Esophagus (tissue), 2 donors: ENCODE measurements around the gene CDK6. TPM values are rescaled to one million over a fixed set of nuclear protein-coding genes. Genes with fewer than 3 reads are reported as not detected.

Source experiments
- H3K27ac ChIP-seq, 2 donors: one replicate each; pipeline ENCODE4 v1.5.1; 2013; ENCODE audit warnings: low read depth in 2 of 2, mild to moderate bottlenecking in 2 of 2, inconsistent platforms in 1 of 2, low read length in 1 of 2, moderate library complexity in 1 of 2
- H3K27me3 ChIP-seq, 2 donors: one replicate each; pipeline ENCODE4 v1.6.1; 2013; ENCODE audit warnings: low read length in 2 of 2, control low read depth in 1 of 2, mild to moderate bottlenecking in 1 of 2; ENCODE audit not compliant: insufficient read depth in 2 of 2, control insufficient read depth in 1 of 2
- H3K36me3 ChIP-seq, 2 donors: one replicate each; pipeline ENCODE4 v1.6.1; 2013; ENCODE audit warnings: low read length in 1 of 2; ENCODE audit not compliant: control insufficient read depth in 2 of 2, insufficient read depth in 2 of 2
- H3K4me1 ChIP-seq, 2 donors: one replicate each; pipeline ENCODE4 v1.6.1; 2013; ENCODE audit warnings: low read length in 1 of 2; ENCODE audit not compliant: control insufficient read depth in 2 of 2, insufficient read depth in 2 of 2
- H3K4me3 ChIP-seq, 2 donors: one replicate each; pipeline ENCODE4 v1.5.1; 2013; ENCODE audit warnings: low read length in 2 of 2, mild to moderate bottlenecking in 2 of 2, low read depth in 1 of 2, moderate library complexity in 1 of 2
- H3K9me3 ChIP-seq, 2 donors: one replicate each; pipeline ENCODE4 v1.6.1; 2013; ENCODE audit warnings: mild to moderate bottlenecking in 2 of 2, low read depth in 1 of 2, low read length in 1 of 2, moderate library complexity in 1 of 2; ENCODE audit not compliant: control insufficient read depth in 2 of 2, insufficient read depth in 1 of 2
- WGBS, 2 donors: extraction: QIAGEN DNeasy Blood & Tissue Kit; methylation state at CpG; one replicate each; pipeline ENCODE4 v1.1.7; 2013; 5-methylcytosine and 5-hydroxymethylcytosine counted together
- polyA plus RNA-seq, 2 donors: library from polyadenylated mRNA; stranded (reverse); fragments of 200-250 nt; gene quantifications; one replicate each; pipeline ENCODE4 v1.2.3, GENCODE V29; 2013
- donor health status: healthy with polysubstance abuse.
- donor health status: Bipolar disorder and iron deficiency.

The CDK6 gene
- polyA plus RNA-seq, 2 donors, result 1.4 to 2.2 TPM

- Histone ChIP-seq H3K36me3 (no peaks in the 10 kb centered on the region), H3K4me1 (peaks cover 0 to 2% of the 10 kb centered on the region in 2 donors), H3K4me3 (no peak overlapping the region), H3K9me3 (no peaks in the 10 kb centered on the region), H3K27me3 (no peaks in the 10 kb centered on the region), H3K27ac (no peak overlapping the region)
- 80 to 82% methylated on average over 5 of the region's 5 CpGs for WGBS, 2 donors
These were observed 205.1 kb downstream of the CDK6 start for GRCh38 chr7:92631067-92631849.

GRCh38 chr7:92629779-92630178 is 206.6 kb downstream of the CDK6 start:
- Histone ChIP-seq H3K27ac (no peak overlapping the region), H3K27me3 (no peaks in the 10 kb centered on the region), H3K36me3 (no peaks in the 10 kb centered on the region), H3K9me3 (no peaks in the 10 kb centered on the region), H3K4me3 (no peak overlapping the region), H3K4me1 (peaks cover 0 to 2% of the 10 kb centered on the region in 2 donors)
- 87 to 88% methylated on average over 2 of the region's 2 CpGs for WGBS, 2 donors

GRCh38 chr7:92627956-92628355 is 208.4 kb downstream of the CDK6 start:
- Histone ChIP-seq H3K4me1 (peaks cover 0 to 2% of the 10 kb centered on the region in 2 donors), H3K9me3 (no peaks in the 10 kb centered on the region), H3K36me3 (no peaks in the 10 kb centered on the region), H3K27me3 (no peaks in the 10 kb centered on the region), H3K4me3 (no peak overlapping the region), H3K27ac (no peak overlapping the region)
- 97 to 100% methylated on average over 4 of the region's 4 CpGs for WGBS, 2 donors

- no peak overlapping the region for H3K4me3 ChIP-seq
- H3K9me3 ChIP-seq, result no peaks in the 10 kb centered on the region
- no peaks in the 10 kb centered on the region for H3K27me3 ChIP-seq
- no peaks in the 10 kb centered on the region for H3K36me3 ChIP-seq
- H3K4me1 ChIP-seq, result no peaks in the 10 kb centered on the region
- H3K27ac ChIP-seq, result no peak overlapping the region
- WGBS, 2 donors, result 78 to 84% methylated on average over 4 of the region's 4 CpGs
These were observed 210.0 kb downstream of the CDK6 start for GRCh38 chr7:92626281-92626809.

GRCh38 chr7:92625617-92626016 is 210.8 kb downstream of the CDK6 start:
- Histone ChIP-seq H3K9me3 (no peaks in the 10 kb centered on the region), H3K27ac (no peak overlapping the region)

GRCh38 chr7:92624298-92624996 is 211.9 kb downstream of the CDK6 start:
- H3K9me3 ChIP-seq, result no peaks in the 10 kb centered on the region
- no peak overlapping the region for H3K27ac ChIP-seq
- H3K27me3 ChIP-seq, result no peaks in the 10 kb centered on the region
- WGBS, 2 donors, result 95 to 100% methylated on average over 2 of the region's 2 CpGs
- H3K4me3 ChIP-seq, result no peak overlapping the region
- H3K36me3 ChIP-seq, result no peaks in the 10 kb centered on the region
- peaks cover 0 to 2% of the 10 kb centered on the region in 2 donors for H3K4me1 ChIP-seq

More at GRCh38 chr7:92625617-92626016, 210.8 kb downstream of the CDK6 start:
- no peaks in the 10 kb centered on the region for H3K27me3 ChIP-seq
- no peaks in the 10 kb centered on the region for H3K36me3 ChIP-seq
- no peak overlapping the region for H3K4me3 ChIP-seq
- peaks cover 0 to 2% of the 10 kb centered on the region in 2 donors for H3K4me1 ChIP-seq

- H3K27me3 ChIP-seq, result no peaks in the 10 kb centered on the region
- no peaks in the 10 kb centered on the region for H3K9me3 ChIP-seq
- 90 to 91% methylated on average over 1 of the region's 1 CpG for WGBS, 2 donors
- peaks cover 0 to 2% of the 10 kb centered on the region in 2 donors for H3K4me1 ChIP-seq
- H3K4me3 ChIP-seq, result no peak overlapping the region
- H3K27ac ChIP-seq, result no peak overlapping the region
- H3K36me3 ChIP-seq, result no peaks in the 10 kb centered on the region
These were observed 212.8 kb downstream of the CDK6 start for GRCh38 chr7:92623544-92623943.

- WGBS, 2 donors, result 75 to 77% methylated on average over 3 of the region's 3 CpGs
- no peak overlapping the region for H3K4me3 ChIP-seq
- H3K27me3 ChIP-seq, result no peaks in the 10 kb centered on the region
- H3K36me3 ChIP-seq, result peaks cover 0 to 3% of the 10 kb centered on the region in 2 donors
- H3K27ac ChIP-seq, result peak overlapping the region in 1 of 2 donors; percentile 21
- H3K9me3 ChIP-seq, result no peaks in the 10 kb centered on the region
- peaks cover 0 to 2% of the 10 kb centered on the region in 2 donors for H3K4me1 ChIP-seq
These were observed 213.7 kb downstream of the CDK6 start for GRCh38 chr7:92622685-92623084.

GRCh38 chr7:92622030-92622429 is 214.3 kb downstream of the CDK6 start:
- Histone ChIP-seq H3K4me1 (peaks cover 0 to 2% of the 10 kb centered on the region in 2 donors), H3K27me3 (no peaks in the 10 kb centered on the region), H3K9me3 (no peaks in the 10 kb centered on the region), H3K36me3 (peaks cover 0 to 3% of the 10 kb centered on the region in 2 donors), H3K4me3 (no peak overlapping the region), H3K27ac (no peak overlapping the region)
- 50 to 51% methylated on average over 2 of the region's 2 CpGs for WGBS, 2 donors
